Body of pancreas (tissue), 4 donors: Measurements from ENCODE around the gene PDHB.

Source experiments
- POLR2A ChIP-seq, 3 donors: fragments of 450-650 bp; IDR thresholded peaks; one replicate each; pipeline ENCODE4 v1.6.1; 2016; ENCODE audit warnings: antibody characterized with exemption in 3 of 3, mild to moderate bottlenecking in 2 of 3
- TF ChIP-seq, protein P1 (sequence below), 7 experiments: fragments of 450-650 bp in 4 of 7; fragments of 200-600 bp in 3 of 7; sonication (generic) in 3 of 7; IDR thresholded peaks; one replicate each; pipeline ENCODE4 v1.5.1; 2016 to 2019; ENCODE audit warnings: antibody characterized with exemption in 7 of 7

DNA sequence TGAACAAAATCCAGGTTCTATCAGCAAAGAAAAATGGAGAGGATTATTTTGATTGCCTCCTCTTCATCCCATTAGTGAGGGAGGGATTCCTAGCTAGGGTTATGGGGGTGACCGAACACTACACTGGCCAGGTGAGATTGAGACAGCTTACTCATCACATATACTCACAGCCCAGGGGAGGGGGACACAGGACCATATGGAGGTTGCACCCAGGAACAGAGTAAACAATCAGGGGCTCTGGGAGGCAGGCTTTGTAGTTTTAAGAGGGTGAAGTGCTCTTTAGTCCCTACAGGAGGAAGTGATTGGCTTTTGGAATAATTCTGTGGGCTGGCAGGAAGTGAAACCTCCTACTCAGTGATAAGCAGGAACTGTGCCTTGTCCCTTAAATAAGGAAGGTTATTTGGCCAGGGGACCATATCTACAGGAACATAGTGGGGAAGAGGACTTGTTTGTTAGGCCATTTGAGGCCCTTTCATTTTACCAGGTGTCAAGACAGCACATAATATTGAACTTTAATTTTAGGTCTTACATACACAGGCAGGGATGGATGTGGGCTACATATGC, 40.8 kb upstream of the PDHB start:
- TF ChIP-seq, protein P1, sequence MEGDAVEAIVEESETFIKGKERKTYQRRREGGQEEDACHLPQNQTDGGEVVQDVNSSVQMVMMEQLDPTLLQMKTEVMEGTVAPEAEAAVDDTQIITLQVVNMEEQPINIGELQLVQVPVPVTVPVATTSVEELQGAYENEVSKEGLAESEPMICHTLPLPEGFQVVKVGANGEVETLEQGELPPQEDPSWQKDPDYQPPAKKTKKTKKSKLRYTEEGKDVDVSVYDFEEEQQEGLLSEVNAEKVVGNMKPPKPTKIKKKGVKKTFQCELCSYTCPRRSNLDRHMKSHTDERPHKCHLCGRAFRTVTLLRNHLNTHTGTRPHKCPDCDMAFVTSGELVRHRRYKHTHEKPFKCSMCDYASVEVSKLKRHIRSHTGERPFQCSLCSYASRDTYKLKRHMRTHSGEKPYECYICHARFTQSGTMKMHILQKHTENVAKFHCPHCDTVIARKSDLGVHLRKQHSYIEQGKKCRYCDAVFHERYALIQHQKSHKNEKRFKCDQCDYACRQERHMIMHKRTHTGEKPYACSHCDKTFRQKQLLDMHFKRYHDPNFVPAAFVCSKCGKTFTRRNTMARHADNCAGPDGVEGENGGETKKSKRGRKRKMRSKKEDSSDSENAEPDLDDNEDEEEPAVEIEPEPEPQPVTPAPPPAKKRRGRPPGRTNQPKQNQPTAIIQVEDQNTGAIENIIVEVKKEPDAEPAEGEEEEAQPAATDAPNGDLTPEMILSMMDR (IDR thresholded peaks at IDR 0.05), result no peak
- no peak for TF ChIP-seq POLR2A (IDR thresholded peaks at IDR 0.05)
